ENCODE results near the gene WDR7.

Gene WDR7

DNA sequence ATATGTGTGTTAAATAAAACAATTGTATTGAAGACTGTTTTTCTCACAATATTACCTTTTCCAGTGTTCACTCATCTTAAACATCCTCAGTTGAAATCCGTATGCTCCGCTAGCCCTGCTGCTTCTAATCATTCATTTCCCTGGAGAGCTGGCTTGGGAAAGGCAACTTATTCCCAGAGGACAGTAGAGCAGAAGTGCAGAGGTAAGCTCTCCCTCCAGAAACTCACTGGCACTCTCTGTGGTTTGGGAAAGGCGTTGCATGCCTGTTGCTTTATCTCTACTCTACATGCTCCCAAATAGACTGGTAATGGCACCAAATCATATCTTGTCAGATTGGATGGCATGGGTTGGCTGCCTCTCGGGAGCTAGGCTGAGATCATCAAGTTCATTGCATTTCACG is 378.6 kb downstream of the WDR7 start:
- H3K9ac ChIP-seq (ENCODE audit: low read depth, low read length), result no peak overlapping the region
- no peaks in the 10 kb centered on the region for H3K36me3 ChIP-seq (ENCODE audit: control insufficient read depth, insufficient read depth, low read length)
- no peaks in the 10 kb centered on the region for H3K9me3 ChIP-seq (ENCODE audit: control insufficient read depth, insufficient read depth, low read length)
- H3K4me1 ChIP-seq (ENCODE audit: control insufficient read depth, insufficient read depth, low read length), result peaks cover 3% of the 10 kb centered on the region
- no peaks in the 10 kb centered on the region for H3K27me3 ChIP-seq (ENCODE audit: control insufficient read depth, insufficient read depth, low read length)
- no peak overlapping the region for H3K4me3 ChIP-seq (ENCODE audit: low read depth, low read length)

DNA sequence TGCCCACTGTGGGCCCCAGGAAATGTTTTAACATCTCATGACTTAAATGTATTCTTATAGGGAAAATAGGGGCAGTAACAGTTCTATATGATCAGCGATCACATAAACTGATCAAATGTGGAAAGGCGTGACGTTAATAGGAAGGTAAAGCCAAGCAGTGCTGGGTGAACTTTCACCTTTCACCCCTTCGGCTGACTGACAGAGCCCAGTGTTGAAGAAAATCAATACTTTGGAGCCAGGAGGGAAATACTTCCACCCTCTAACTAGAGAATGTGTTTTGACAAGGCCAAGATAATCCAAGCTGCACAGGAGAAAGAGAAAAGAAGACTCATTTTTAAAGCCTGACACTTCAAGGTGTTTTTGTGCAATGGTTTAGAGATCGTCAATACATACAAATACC is 379.3 kb downstream of the WDR7 start:
- H3K4me1 ChIP-seq (ENCODE audit: control insufficient read depth, insufficient read depth, low read length), result peaks cover 3% of the 10 kb centered on the region

DNA sequence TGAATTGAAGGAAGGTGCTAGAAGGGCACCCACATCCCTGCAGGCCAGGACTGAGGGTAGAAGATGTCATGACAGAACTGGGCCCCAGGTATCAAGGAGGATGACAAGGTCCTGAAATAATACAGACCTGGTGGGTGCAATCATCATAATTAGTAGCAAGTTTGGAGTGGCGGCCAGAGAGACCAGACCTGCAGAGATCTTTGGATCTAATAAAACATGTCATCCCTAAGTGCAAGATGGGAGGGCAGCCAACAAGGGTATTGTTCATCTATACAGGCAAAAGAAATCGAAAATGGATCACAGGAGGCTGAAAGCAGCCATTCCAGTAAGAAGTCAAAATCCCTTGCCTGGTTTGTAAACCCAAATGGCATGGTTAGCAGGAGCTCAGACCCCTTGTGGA is 384.4 kb downstream of the WDR7 start:
- Histone ChIP-seq H3K27me3 (ENCODE audit: control insufficient read depth, insufficient read depth, low read length) (no peaks in the 10 kb centered on the region), H3K9ac (ENCODE audit: low read depth, low read length) (no peak overlapping the region), H3K4me3 (ENCODE audit: low read depth, low read length) (no peak overlapping the region), H3K9me3 (ENCODE audit: control insufficient read depth, insufficient read depth, low read length) (no peaks in the 10 kb centered on the region), H3K36me3 (ENCODE audit: control insufficient read depth, insufficient read depth, low read length) (no peaks in the 10 kb centered on the region), H3K4me1 (ENCODE audit: control insufficient read depth, insufficient read depth, low read length) (peaks cover 3% of the 10 kb centered on the region)

More for the DNA sequence above, 379.3 kb downstream of the WDR7 start:
- Histone ChIP-seq H3K4me3 (ENCODE audit: low read depth, low read length) (no peak overlapping the region), H3K9ac (ENCODE audit: low read depth, low read length) (no peak overlapping the region), H3K27me3 (ENCODE audit: control insufficient read depth, insufficient read depth, low read length) (no peaks in the 10 kb centered on the region), H3K36me3 (ENCODE audit: control insufficient read depth, insufficient read depth, low read length) (no peaks in the 10 kb centered on the region), H3K9me3 (ENCODE audit: control insufficient read depth, insufficient read depth, low read length) (no peaks in the 10 kb centered on the region)

DNA sequence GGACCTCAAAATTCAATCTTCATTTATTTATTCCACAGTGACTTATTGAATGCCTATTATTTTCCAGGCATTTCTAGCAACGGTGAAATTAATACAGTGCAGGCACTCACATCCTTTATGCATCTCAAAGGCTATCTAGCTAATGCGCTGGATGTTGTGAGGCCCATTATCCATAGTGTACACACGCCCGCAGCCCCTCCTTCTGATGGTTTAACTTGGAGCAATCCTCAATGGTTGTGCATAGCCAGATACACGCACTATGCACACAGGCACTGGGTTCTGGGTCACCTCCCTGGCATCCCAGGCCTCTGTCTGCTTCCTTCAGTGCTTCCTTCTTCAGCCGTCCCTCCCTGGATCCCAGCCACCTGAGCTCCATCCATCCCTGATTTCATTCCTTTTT is 387.2 kb downstream of the WDR7 start:
- Histone ChIP-seq H3K9ac (ENCODE audit: low read depth, low read length) (no peak overlapping the region), H3K36me3 (ENCODE audit: control insufficient read depth, insufficient read depth, low read length) (no peaks in the 10 kb centered on the region), H3K4me3 (ENCODE audit: low read depth, low read length) (no peak overlapping the region), H3K27me3 (ENCODE audit: control insufficient read depth, insufficient read depth, low read length) (no peaks in the 10 kb centered on the region), H3K4me1 (ENCODE audit: control insufficient read depth, insufficient read depth, low read length) (no peaks in the 10 kb centered on the region), H3K9me3 (ENCODE audit: control insufficient read depth, insufficient read depth, low read length) (no peaks in the 10 kb centered on the region)

DNA sequence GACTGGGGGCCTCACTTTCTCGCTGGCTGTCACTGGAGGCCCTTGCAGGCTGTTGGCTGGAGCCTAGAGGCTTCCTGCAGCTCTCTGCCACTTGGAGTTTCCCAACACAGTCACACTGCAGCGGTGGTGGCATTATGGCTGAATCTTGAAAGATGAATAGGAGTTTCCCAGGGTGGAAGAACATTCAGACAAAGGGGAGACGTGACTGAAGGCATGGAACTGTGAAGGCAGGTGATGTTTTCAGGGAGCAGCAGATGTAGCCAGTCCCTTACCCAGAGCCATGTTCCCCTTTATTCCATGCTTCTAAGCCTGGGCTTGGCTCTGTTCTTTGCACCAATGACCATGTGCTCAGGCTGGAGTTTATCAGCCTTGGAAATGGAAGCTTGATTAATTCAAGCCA is 389.0 kb downstream of the WDR7 start:
- H3K4me3 ChIP-seq (ENCODE audit: low read depth, low read length), result no peak overlapping the region
- no peaks in the 10 kb centered on the region for H3K4me1 ChIP-seq (ENCODE audit: control insufficient read depth, insufficient read depth, low read length)
- no peaks in the 10 kb centered on the region for H3K36me3 ChIP-seq (ENCODE audit: control insufficient read depth, insufficient read depth, low read length)
- no peaks in the 10 kb centered on the region for H3K27me3 ChIP-seq (ENCODE audit: control insufficient read depth, insufficient read depth, low read length)
- no peaks in the 10 kb centered on the region for H3K9me3 ChIP-seq (ENCODE audit: control insufficient read depth, insufficient read depth, low read length)
- H3K9ac ChIP-seq (ENCODE audit: low read depth, low read length), result no peak overlapping the region

DNA sequence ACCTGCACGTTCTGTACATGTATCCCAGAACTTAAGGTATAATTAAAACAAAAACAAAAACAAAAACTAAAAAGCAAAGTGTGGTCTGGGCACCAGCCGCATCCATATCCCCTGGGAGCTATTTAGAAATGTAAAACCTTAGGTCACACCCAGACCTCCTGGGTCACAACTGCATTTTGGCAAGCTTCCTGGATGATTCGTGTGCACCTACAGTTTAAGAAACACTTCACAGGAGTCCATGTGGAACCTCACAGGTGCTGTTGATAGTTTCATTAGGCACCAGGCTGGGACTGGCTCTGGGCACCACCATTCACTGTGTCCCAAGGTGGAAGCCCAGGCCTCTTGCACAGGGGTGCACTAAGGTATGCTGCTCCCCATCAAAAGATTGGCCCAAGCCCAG is 392.1 kb downstream of the WDR7 start:
- H3K27me3 ChIP-seq (ENCODE audit: control insufficient read depth, insufficient read depth, low read length), result no peaks in the 10 kb centered on the region

DNA sequence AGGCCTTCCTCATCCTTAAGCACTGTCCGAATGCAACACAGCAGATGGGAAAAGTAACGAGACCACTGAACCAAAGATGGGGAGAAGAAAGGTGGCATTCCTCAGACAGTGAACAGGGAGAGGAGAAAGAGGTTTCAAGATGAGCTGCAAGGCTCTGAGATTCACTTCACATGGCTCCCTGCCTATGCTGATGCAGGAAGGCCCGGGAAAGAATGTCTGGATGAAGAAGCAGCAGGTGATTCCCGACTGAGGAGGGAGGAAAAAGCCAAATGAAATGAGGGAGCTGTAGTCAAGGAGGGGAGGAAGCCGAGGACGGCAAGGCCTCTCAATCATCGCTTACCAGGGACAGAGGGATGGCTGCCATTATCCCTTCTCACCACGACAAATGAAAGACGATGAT is 397.2 kb downstream of the WDR7 start:
- H3K4me1 ChIP-seq (ENCODE audit: control insufficient read depth, insufficient read depth, low read length), result no peaks in the 10 kb centered on the region
- H3K4me3 ChIP-seq (ENCODE audit: low read depth, low read length), result no peak overlapping the region
- no peaks in the 10 kb centered on the region for H3K27me3 ChIP-seq (ENCODE audit: control insufficient read depth, insufficient read depth, low read length)
- no peak overlapping the region for H3K9ac ChIP-seq (ENCODE audit: low read depth, low read length)
- peaks cover 4% of the 10 kb centered on the region for H3K9me3 ChIP-seq (ENCODE audit: control insufficient read depth, insufficient read depth, low read length)
- no peaks in the 10 kb centered on the region for H3K36me3 ChIP-seq (ENCODE audit: control insufficient read depth, insufficient read depth, low read length)

More for the DNA sequence above, 392.1 kb downstream of the WDR7 start:
- no peaks in the 10 kb centered on the region for H3K36me3 ChIP-seq (ENCODE audit: control insufficient read depth, insufficient read depth, low read length)
- H3K4me1 ChIP-seq (ENCODE audit: control insufficient read depth, insufficient read depth, low read length), result no peaks in the 10 kb centered on the region
- H3K9ac ChIP-seq (ENCODE audit: low read depth, low read length), result no peak overlapping the region
- H3K9me3 ChIP-seq (ENCODE audit: control insufficient read depth, insufficient read depth, low read length), result peaks cover 4% of the 10 kb centered on the region
- H3K4me3 ChIP-seq (ENCODE audit: low read depth, low read length), result no peak overlapping the region

DNA sequence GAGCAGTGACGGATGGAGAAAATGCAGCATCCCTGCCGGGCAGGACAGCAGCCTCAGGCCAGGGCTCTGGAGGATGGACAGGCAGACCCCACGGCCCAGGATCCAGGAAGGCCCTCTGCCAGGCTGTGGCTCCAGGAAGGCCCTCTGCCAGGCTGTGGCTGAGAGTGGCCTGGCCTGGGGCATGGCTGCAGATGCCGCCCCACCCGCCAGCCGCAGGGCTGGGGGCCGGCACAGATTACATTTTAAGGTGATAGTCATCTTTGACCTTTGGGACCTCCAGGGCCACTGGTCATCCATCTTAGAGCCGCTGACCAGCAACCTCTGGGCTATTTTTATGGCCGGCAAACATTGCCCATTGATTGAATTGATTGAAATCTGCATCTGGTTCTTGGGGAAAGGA is 397.7 kb downstream of the WDR7 start:
- Histone ChIP-seq H3K4me1 (ENCODE audit: control insufficient read depth, insufficient read depth, low read length) (no peaks in the 10 kb centered on the region), H3K4me3 (ENCODE audit: low read depth, low read length) (no peak overlapping the region), H3K27me3 (ENCODE audit: control insufficient read depth, insufficient read depth, low read length) (no peaks in the 10 kb centered on the region), H3K9ac (ENCODE audit: low read depth, low read length) (no peak overlapping the region), H3K9me3 (ENCODE audit: control insufficient read depth, insufficient read depth, low read length) (peaks cover 4% of the 10 kb centered on the region), H3K36me3 (ENCODE audit: control insufficient read depth, insufficient read depth, low read length) (no peaks in the 10 kb centered on the region)

DNA sequence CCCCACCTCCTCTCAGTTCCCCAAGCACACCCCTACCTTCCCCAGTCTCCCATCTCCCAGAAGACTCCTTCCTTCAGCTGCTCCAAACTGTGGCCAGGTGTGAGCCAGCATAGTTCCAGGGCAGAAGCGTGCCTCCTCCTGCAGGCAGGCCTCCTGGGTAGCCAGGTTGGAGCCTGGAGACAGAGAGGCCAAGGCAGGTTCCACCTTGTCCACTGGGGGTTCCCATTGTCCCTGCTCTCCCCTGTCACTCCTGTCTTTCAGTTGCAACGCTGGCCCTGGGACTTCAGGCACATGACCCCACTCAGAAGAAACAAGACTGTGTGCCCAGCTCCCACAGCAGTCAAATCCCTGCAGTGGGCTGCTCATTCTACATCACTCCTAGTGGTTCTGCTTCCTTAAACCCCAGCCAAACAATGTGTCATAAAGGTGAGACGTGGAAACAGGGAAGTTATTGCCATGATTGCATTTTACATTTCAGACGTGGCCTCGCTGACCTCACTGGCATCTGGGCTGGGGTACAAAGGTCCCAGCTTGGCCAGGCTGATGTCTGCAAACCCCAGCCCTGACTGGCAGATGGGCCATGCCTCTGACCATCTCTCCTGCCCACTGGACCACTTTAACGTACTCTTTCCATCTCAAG is 399.3 kb downstream of the WDR7 start:
- Histone ChIP-seq H3K4me1 (ENCODE audit: control insufficient read depth, insufficient read depth, low read length) (no peaks in the 10 kb centered on the region), H3K9ac (ENCODE audit: low read depth, low read length) (no peak overlapping the region), H3K36me3 (ENCODE audit: control insufficient read depth, insufficient read depth, low read length) (peaks cover 4% of the 10 kb centered on the region), H3K4me3 (ENCODE audit: low read depth, low read length) (no peak overlapping the region), H3K27me3 (ENCODE audit: control insufficient read depth, insufficient read depth, low read length) (no peaks in the 10 kb centered on the region), H3K9me3 (ENCODE audit: control insufficient read depth, insufficient read depth, low read length) (peaks cover 3% of the 10 kb centered on the region)

DNA sequence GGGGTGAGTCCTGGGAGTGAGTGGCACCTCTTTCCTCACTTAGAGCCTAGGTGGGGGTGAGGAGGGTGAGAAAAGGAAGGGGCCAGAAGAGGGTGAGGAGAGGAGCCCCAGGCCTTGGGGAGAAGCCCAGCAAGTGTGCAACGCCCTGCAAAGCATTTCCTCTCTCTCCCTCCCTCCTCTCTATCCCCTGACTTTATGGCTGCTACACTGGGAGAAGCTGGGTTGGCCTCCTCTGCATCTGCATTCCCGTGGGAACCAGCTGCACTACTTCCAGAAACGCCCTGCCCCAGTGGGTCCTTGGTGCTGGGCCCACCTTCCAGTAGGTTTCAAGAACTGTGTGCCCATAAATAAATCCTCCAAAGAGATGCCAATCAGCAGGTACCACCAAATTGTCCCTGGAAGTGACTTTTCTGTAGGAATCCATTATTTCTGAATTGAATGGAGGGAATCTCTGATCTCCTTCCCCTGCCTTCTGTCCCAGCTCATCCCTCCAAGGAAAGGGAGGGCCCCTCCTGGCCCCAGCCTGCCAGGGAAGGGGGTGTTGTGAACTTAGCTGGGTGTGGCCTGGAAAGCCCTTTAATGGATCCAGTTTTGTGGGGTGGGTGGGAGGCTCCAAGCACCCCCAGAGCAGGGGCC is 400.0 kb downstream of the WDR7 start:
- peaks cover 7% of the 10 kb centered on the region for H3K36me3 ChIP-seq (ENCODE audit: control insufficient read depth, insufficient read depth, low read length)
- no peaks in the 10 kb centered on the region for H3K9me3 ChIP-seq (ENCODE audit: control insufficient read depth, insufficient read depth, low read length)
- no peaks in the 10 kb centered on the region for H3K4me1 ChIP-seq (ENCODE audit: control insufficient read depth, insufficient read depth, low read length)
- no peaks in the 10 kb centered on the region for H3K27me3 ChIP-seq (ENCODE audit: control insufficient read depth, insufficient read depth, low read length)
- H3K9ac ChIP-seq (ENCODE audit: low read depth, low read length), result no peak overlapping the region
- no peak overlapping the region for H3K4me3 ChIP-seq (ENCODE audit: low read depth, low read length)

DNA sequence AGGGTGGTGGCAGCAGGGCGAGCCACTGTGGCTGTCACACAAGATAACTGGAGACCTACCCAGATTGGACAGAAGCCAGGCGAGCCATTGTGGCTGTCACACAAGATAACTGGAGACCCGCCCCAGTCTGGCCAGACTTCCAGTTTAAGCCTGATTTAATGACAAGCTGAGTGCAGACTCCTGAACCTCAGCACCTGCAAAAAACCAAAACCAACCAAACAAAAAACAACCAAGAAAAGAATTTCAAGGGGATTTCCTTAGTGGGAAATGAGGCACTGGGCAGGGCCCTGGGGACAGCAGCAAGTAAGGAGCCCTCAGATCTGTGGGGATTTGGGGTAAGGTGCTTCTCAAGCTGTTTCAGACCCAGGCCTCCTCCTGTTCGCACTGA is 400.5 kb downstream of the WDR7 start:
- H3K4me1 ChIP-seq (ENCODE audit: control insufficient read depth, insufficient read depth, low read length), result no peaks in the 10 kb centered on the region
- H3K9me3 ChIP-seq (ENCODE audit: control insufficient read depth, insufficient read depth, low read length), result no peaks in the 10 kb centered on the region
- no peak overlapping the region for H3K4me3 ChIP-seq (ENCODE audit: low read depth, low read length)
- H3K36me3 ChIP-seq (ENCODE audit: control insufficient read depth, insufficient read depth, low read length), result peaks cover 11% of the 10 kb centered on the region
- H3K27me3 ChIP-seq (ENCODE audit: control insufficient read depth, insufficient read depth, low read length), result no peaks in the 10 kb centered on the region
- H3K9ac ChIP-seq (ENCODE audit: low read depth, low read length), result no peak overlapping the region

DNA sequence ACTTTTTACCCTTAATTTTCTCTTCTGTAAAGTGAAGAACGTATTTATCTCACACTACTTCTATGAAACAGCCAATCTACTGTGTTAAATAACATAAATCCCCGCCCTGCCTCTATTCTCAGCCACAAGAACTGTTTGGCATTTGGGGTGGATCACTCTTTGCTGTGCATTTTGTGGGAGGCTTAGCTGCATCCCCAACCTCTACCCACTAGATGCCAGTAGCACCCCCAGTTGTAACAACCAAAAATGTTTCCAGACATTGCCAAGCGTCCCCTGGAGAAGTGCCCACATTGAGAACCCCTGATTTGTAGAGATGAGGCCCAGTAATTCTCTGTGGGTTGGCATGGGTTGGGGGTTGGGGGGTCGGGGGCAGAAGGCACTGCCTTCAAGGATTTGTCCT is 401.0 kb downstream of the WDR7 start:
- Histone ChIP-seq H3K36me3 (ENCODE audit: control insufficient read depth, insufficient read depth, low read length) (peaks cover 15% of the 10 kb centered on the region), H3K27me3 (ENCODE audit: control insufficient read depth, insufficient read depth, low read length) (no peaks in the 10 kb centered on the region), H3K4me1 (ENCODE audit: control insufficient read depth, insufficient read depth, low read length) (no peaks in the 10 kb centered on the region), H3K9me3 (ENCODE audit: control insufficient read depth, insufficient read depth, low read length) (no peaks in the 10 kb centered on the region), H3K4me3 (ENCODE audit: low read depth, low read length) (no peak overlapping the region), H3K9ac (ENCODE audit: low read depth, low read length) (no peak overlapping the region)

All from iPS-15b (cell line).